Activated CD8-positive, alpha-beta memory T cell treated with anti-CD3 and anti-CD28 coated beads for 48 hours (primary cell): ENCODE measurements around the gene ZFP90.
"Not testable (repeated sequence)": the region's sequence is repeated elsewhere in the genome, so short reads cannot be mapped to it uniquely, and the experiment has no call there.

Source experiments
- DNase-seq, 3 experiments: peaks; one replicate each; pipeline ENCODE4 v3.0.0-alpha.2; 2020; ENCODE audit warnings: low read depth in 2 of 3, low spot score in 2 of 3

ZFP90 gene

DNA sequence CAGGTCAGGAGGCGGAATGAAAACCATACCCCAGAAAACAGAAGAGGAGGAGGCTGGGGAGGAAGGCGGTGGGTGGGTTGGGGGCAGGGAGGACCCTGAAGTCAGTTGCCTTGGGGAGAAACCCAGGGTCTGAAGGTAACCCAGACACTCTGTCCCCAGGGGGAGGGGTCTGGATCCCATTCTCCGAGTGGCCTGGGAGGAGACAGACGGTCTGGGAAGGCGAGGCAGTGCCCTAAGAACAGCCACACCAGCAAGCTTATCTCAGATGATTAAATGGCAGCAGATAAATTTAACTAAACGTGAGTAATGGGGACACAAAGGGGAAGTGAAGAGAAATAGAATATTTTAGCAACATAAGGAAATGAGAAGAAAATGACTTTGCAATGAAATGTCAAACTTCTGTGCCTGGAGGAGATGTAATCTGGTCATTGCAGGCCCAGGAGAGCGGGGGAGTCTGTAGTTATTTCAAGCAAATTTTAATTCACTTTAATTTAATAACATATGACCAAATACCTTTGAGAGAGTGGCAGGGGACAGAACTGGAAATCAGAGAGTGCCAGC, 21.4 kb upstream of the ZFP90 start:
- DNase-seq = no peak

DNA sequence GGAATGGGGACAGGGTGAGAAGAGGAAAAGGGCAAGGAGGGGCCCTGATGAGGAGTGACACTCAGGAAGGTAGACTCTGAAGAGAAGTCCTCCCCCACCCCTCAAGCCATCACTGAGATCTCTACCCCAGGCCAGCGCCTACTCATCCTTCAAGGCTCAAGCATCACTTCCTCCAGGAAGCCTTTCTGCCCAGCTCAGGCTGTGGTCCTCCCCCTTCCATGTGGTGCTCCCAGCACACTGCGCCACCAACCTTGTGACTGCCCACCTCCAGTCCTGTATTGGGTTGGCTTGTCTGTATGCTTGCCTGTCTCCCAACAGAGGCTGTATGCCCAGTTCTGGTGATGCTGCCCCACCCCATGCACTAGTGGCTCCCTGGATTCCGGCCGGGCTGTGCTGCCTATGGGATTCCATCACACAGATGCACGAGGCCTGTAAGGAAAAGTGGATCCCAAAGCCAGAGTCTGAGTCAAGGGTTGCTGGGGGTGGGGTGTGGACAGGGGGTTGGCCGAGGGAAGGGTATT, 19.8 kb upstream of the ZFP90 start:
- no peak for DNase-seq

DNA sequence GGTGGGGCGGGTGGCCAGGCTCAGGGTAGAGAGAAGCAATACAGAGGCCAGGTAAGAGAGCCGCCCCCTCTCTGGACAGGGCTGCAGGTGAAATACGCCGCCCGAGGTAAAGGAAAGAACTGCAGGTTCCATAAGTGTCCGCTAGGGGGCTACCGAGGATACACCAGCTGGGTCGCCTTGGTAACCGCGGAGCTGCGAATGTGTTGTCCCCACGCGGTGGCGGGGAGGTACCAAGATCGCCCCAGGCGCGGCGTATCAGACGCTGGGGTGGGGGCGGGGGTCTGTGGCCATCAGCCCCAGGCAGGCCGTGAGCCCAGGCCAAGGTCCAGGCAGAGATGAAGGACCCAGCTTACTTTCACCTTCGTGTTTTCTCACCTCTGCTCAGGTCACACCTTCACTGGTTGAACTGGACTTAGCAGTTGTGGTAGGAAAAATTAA, 18.4 kb upstream of the ZFP90 start:
- peak; percentile 54 to 77 (median 67) for DNase-seq

DNA sequence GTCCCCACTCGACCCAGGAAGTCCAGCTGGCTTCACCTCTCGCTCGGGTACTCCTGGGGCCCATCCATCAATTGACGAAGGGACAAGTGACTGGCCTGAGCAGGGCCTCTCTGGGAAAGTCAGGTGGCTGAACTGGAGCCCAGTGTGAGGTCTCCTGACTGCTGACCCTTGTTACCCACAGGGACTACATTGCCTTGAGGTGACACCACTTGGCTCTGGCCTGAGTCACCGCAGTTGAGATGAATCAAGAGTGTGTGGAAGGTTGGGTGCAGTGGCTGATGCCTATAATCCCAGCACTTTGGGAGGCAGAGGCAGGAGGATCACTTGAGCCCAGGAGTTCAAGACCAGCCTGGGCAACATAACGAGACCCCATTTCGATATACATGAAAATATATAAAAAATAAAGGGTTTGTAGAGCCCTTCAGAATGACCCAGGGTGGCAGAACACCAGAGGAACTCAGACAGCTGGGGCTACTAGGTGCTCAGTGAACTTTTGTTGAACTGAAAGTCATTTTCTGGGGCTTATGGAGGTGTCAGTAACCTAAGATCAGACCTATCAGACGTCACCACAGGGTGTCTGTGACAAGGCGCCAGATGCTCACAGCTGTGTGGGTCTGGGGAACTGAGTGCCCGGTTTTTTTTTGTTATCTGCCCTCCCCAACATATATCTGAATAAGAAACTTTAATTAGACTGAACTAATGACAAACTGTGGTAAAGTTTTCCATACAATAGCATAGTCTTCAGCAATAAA, 14.8 kb upstream of the ZFP90 start:
- no peak for DNase-seq

DNA sequence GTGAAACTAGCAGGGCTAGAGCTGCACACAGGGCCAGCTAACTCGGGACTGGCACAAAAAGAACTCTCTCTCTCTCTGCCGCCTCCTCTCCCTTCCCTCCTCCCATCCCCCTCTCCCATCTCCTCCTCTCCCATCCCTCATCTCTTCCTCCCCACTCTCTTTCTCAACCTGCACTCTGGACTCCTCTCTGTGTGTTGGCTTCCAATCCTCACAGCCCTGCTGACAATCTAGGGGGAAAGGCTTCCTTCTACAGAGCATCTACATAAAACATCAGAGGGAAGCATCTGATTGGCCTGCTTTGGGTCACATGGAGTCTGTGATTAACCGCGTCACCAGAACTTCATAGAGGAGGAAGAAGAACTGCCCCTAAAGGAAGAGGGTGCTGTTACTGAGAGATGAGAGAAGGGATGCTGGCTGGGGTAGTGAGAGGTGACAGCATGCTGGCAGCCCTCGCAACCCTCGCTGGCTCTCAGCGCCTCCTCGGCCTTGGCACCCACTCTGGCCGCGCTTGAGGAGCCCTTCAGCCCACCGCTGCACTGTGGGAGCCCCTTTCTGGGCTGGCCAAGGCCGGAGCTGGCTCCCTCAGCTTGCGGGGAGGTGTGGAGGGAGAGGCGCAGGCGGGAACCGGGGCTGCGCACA, 12.8 kb upstream of the ZFP90 start:
- DNase-seq = no peak

DNA sequence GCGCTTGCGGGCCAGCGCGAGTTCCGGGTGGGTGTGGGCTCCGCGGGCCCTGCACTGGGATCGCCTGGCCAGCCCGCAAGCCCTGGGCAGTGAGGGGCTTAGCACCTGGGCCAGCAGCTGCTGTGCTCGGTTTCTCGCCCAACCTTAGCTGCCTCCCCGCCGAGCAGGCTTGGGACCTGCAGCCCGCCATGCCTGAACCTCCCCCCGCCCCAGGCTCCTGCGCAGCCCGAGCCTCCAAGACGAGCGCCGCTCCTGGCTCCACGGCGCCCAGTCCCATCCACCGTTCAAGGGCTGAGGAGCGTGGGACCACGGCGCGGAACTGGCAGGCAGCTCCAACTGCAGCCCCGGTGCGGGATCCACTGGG, 12.3 kb upstream of the ZFP90 start:
- no peak for DNase-seq

DNA sequence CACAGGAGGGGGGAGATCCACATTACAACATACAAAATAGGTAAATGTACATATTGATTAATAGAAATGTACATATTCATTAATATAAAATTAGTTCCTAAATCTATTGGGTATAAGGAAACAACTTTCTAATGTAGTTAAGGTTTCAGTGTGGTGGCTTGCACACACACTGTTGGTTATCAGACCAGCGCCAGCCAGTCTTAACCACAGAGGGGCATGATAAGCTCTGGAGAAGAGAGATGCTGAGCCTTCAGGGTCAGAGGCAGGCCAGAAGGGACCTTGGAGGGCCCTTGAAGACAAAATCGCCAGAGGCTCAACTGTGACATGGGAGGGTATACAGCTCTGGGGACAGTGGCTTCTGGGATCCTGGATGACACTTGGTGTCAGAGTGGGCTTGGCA, 10.9 kb upstream of the ZFP90 start:
- no peak for DNase-seq

DNA sequence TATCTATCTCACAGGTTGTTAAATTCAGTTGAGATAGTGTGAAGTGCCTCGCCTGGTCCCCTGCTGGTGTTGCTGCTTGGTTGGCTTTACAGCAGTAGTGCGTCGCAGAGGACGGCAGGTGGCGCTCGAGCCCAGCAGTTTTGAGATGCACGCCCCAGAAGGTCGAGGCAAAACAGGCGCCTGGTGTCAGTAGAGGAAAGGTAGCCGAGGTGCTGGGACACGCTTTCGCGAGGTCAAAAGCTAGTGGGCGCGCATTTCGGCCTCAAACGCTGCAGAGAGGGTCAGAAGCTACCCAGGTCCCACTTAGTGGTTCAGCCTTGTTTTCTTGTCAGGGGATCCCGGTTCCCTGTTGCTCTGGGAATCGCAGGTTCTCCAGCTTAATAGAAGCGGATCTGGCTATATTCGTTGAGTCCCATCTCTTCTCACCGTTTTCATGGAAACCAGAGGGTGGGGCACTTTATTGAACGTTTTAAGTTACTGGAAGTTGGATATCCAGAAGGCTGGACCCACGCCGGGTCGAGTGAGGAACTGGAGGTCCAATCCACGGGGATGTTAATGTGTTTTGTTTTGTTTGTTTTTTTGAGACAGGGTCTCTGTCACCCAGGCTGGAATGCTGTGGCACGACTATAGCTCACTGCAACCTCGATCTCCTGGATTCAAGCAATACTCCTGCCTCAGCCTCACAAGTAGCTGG, 10.3 kb upstream of the ZFP90 start:
- DNase-seq = peak; percentile 69 to 88 (median 78)

DNA sequence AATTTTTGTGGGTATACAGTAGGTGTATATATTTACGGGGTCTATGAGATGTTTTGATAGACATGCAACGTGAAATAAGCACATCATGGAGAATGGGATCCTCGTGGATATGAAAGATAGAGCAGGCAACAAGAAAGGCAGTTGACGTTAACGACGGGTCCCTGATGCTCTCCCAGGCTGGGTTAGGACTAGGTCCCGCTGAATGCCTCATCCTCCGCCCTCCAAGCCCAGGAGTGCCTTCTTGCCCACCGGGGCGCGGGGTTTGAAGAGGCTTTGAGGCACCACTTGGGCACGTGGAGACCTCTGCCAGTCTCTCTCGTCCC, 9.5 kb upstream of the ZFP90 start:
- no peak for DNase-seq

DNA sequence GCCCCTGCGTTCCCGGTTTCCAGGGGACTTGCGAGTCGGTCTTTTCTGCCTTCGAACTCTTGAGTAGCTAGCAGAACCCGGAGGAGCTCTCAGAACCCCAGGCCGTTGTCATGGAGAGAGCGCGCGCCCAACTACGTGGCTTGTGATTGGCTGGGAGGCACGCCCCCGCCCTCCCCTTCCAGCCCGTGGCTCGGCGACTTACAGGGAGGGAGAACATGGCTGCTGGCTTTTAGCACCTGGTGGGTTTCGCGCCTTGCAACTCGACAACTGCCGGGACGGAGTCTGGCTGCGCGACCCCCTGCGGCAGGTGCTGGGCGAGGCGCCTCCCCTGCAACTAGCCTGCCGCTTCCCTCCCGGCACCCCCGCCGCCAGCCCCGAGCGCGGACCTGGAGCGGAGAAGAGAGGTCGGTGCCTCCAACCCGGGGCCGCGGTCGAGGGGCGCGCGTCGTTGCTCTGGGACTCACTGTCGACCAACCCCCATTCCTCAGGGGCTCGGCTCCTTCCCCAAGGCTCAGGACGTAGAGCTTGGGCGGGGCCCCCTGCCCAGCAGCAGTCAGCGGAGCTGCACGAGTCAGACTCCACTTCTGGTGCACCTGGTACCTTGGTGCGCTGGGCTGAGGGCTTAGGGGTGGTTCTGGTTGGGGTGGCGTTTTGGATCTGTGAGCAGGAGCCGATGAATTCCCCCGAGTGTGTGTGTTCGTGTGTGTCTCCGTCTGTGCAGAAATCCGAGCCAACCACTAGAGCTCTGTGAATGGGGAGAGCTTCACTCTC, 9.0 kb upstream of the ZFP90 start:
- peak; percentile 76 to 77 (median 76) for DNase-seq

DNA sequence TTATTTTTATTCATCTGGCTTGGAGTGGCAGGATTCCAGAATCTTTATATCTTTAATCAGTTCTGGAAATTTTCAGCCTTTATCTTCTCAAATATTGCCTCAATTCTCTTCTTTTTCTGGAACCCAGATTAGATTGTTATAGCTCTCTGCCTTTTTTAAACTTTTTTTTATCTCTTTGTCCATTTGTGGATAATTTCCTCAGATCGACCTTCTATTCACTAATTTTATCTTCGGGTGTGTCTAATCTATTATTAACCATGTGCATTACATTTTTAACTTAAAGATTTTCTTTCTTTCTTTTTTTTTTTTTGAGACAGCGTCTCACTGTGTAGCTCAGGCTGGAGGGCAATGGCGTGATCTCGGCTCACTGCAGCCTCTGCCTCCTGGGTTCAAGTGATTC, 5.2 kb upstream of the ZFP90 start:
- DNase-seq = no peak

DNA sequence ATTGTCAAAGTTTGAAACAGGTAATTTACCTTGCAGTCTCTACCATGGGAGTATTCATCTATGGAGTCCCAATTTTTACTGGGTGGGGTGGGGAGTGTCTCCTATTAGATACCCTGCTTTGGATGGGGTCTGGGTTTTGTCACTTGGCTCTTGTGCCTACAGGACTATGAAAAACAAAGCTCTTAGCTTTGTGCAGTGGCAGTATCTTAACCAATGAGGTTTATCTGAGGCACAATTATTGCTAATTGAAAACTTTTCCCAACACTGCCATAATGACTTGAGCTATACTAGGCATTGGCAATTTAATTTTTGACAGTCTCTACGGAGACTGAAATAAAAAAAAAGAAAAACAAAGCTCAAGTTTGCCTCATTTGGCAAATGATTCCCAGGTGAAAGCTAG, 3.8 kb upstream of the ZFP90 start:
- no peak for DNase-seq

DNA sequence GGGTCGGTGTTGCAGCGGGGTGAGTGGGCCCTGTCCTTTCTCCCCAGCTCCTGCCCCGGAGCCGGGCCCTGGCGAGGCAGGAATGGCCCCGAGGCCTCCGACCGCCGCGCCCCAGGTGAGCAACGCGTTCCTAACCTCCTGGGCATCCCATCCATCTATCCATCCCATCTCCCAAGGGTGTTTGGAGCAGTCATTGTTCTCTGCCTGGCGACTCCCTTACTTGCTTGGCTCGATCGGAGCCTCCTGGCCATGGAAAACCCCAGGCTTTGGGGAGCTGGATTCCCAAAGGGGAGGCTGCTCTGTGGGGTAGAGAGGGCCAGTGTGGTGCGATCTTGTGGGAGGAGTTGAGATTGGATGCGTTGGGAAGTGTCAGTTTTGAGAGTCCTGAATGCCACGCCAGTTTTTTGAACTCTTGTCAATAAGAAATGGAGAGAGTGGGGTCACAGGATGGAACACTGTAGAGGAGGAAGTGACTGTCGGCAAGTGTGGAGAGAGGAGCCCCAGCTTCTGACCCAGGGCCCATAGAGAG, 684 bp downstream of the ZFP90 start:
- DNase-seq = peak in 1 of 3 experiments; percentile 15

DNA sequence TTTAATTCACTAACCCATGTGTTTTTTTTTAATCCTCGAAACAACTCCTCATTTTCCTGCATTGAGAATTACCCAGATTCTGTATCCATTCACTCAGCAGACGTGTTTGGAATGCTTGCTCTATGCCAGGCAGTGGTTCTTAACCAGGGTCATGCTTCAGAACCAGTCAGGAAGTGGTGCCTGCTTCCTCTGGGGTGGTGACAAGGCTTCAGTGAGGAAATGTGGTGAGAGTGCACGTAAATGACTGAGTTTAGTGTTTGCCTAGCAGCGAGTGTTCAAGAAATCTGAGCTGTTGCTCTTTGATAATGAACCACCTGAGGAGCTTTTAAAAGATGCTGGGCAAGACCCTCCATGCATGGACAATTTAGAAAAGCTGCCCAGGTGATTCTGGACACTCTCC, 9.9 kb downstream of the ZFP90 start:
- DNase-seq = no peak

DNA sequence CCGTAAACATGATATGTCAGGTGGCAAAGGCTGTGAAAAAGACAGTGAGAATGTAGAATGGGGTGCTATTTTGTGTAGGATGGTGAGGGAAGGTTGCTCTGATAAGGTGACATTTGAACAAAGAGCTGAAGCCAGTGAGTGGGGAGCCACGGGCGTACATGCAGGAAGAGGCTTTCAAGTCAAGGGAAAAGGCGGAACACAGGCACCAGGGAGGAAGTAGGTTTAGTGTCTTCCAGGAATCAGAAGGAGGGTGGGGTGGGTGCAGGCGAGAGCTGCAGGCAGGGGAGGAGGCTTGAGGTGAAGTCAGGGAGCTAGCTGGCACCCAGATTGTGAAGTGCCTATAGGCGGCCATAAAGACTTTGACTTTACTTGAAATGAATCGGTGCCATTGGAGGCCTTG, 14.1 kb downstream of the ZFP90 start:
- no peak for DNase-seq

DNA sequence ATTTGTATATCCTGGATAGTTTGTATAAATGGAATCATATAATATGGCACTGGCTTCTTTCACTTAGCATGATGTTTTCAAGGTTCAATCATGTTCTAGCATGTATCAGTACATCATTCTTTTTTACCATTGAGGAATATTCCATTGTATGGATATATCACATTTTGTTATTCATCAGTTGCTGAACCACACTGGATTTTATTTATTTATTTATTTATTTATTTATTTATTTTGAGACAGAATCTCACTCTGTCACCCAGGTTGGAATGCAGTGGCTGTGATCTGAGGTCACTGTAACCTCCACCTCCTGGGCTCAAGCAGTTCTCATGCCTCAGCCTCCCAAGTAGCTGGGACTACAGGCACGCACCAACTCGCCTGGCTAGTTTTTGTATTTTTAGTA, 21.2 kb downstream of the ZFP90 start:
- not testable (repeated sequence) for DNase-seq

DNA sequence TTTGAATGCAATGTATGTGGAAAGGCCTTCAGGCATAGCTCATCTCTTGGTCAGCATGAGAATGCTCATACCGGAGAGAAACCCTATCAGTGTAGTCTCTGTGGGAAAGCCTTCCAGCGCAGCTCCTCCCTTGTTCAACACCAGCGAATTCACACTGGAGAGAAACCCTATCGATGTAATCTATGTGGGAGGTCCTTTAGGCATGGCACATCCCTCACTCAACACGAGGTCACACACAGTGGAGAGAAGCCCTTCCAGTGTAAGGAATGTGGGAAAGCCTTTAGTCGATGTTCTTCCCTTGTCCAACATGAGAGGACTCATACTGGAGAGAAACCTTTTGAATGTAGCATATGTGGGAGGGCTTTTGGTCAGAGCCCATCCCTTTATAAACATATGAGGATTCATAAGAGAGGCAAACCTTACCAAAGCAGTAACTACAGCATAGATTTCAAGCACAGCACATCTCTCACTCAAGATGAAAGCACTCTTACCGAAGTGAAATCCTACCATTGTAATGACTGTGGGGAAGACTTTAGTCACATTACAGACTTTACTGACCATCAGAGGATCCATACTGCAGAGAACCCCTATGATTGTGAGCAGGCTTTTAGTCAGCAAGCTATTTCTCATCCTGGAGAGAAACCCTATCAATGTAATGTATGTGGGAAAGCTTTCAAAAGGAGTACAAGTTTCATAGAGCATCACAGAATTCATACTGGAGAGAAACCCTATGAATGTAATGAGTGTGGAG, 24.7 kb downstream of the ZFP90 start:
- no peak for DNase-seq

DNA sequence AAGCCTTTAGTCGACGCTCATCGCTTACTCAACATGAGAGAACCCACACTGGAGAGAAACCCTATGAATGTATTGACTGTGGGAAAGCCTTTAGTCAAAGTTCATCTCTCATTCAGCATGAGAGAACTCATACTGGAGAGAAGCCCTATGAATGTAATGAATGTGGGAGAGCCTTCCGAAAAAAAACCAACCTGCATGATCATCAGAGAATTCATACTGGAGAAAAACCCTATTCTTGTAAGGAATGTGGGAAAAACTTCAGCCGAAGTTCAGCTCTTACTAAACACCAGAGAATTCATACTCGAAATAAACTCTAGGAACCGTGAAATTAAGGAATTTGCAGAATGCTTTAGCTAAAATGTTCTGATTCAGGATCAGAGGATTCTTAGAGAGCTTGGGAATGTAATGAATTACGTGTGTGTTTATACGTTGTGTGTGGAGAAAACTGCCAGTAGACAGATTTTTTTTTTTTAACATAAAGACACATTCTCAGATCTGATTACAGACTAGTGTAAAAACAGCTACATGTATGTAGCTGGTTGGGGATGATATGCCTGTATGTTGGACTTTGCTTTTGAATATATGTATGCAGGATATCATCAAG, 25.4 kb downstream of the ZFP90 start:
- no peak for DNase-seq

DNA sequence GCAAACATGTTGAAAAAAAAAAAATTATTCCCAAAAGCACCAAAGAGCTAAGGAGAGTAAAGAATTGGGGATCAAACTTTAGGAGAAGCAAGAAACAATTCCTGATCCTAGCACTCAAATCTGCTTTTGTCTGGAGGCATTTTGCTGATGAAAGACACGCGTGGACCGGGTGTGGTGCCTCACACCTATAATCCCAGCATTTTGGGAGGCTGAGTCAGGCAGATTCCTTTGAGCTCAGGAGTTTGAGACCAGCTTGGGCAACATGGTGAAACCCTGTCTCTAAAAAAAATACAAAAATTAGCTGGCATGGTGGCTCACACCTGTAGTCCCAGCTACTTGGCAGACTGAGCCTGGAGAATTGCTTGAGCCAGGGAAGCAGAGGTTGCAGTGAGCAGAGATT, 35.4 kb downstream of the ZFP90 start:
- DNase-seq = no peak

DNA sequence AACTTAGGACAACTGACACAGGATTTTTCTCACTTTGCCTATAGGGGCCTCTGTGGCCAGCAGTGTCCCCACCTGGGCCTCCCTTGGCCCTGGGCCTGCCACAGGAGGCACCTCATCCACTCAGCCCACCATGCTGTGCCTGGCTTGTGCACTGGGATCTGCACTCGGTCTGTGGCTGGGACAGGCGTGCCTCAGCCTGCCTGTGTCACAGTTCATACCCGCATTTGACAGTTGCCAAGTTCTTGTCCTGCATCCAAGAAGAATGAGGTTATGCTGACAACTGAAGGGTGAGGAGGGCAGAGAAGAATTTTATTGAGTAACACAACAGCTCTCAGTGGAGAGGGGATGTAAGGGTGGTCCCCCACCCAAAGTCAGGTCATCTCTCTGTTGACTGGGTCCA, 36.0 kb downstream of the ZFP90 start:
- DNase-seq = no peak
